H9 (cell line): ENCODE results near the gene GHR. TPM values are rescaled to one million over a fixed set of nuclear protein-coding genes. Genes with fewer than 3 reads are reported as not detected.

Source experiments
- DNase-seq: peaks from one replicate; pipeline ENCODE4 v3.0.0-alpha.2; 2017
- H2AFZ ChIP-seq: one replicate; pipeline ENCODE4 v1.6.1; 2013; ENCODE audit warnings: mild to moderate bottlenecking, low read length, control low read depth, moderate library complexity
- H2AK5ac ChIP-seq: 2 replicates; pipeline ENCODE4 v1.6.1; 2013; ENCODE audit warnings: low read length, control low read depth, mixed read lengths; ENCODE audit not compliant: insufficient read length
- H2BK120ac ChIP-seq: one replicate; pipeline ENCODE4 v1.6.1; 2013; ENCODE audit warnings: low read depth, mild to moderate bottlenecking, low read length, control low read depth, inconsistent platforms; ENCODE audit not compliant: poor library complexity, severe bottlenecking
- H2BK12ac ChIP-seq: 2 replicates; pipeline ENCODE4 v1.6.1; 2013; ENCODE audit warnings: low read length, control low read depth, mixed read lengths, low read depth; ENCODE audit not compliant: insufficient read length
- H2BK15ac ChIP-seq: 2 replicates; pipeline ENCODE4 v1.6.1; 2013; ENCODE audit warnings: low read depth, low read length, control low read depth
- H2BK20ac ChIP-seq: one replicate; pipeline ENCODE4 v1.6.1; 2013; ENCODE audit warnings: low read depth, mild to moderate bottlenecking, low read length, control low read depth, inconsistent platforms; ENCODE audit not compliant: poor library complexity, severe bottlenecking
- H2BK5ac ChIP-seq: 2 replicates; pipeline ENCODE4 v1.6.1; 2013; ENCODE audit warnings: low read length, control low read depth, mixed read lengths; ENCODE audit not compliant: insufficient read length
- H3K14ac ChIP-seq: 2 replicates; pipeline ENCODE4 v1.6.1; 2013; ENCODE audit warnings: low read length, control low read depth; ENCODE audit not compliant: insufficient read depth
- H3K18ac ChIP-seq: 2 replicates; pipeline ENCODE4 v1.6.1; 2013; ENCODE audit warnings: low read depth, mild to moderate bottlenecking, mixed read lengths, low read length, control low read depth; ENCODE audit not compliant: insufficient read length
- H3K23ac ChIP-seq: 2 replicates; pipeline ENCODE4 v1.6.1; 2013; ENCODE audit warnings: low read length, control low read depth, mixed read lengths, low read depth; ENCODE audit not compliant: insufficient read length
- H3K23me2 ChIP-seq: 2 replicates; pipeline ENCODE4 v1.6.1; 2013; ENCODE audit warnings: low read depth, mild to moderate bottlenecking, mixed read lengths, low read length, control low read depth; ENCODE audit not compliant: insufficient read length, poor library complexity, severe bottlenecking
- H3K27ac ChIP-seq: 2 replicates; pipeline ENCODE4 v1.5.1; 2013; ENCODE audit warnings: low read length, control low read depth, mixed read lengths, low read depth; ENCODE audit not compliant: insufficient read length
- H3K27me3 ChIP-seq: 2 replicates; pipeline ENCODE4 v1.6.1; 2013; ENCODE audit warnings: low read length, control low read depth, inconsistent platforms; ENCODE audit not compliant: insufficient read depth
- H3K4ac ChIP-seq: 2 replicates; pipeline ENCODE4 v1.6.1; 2013; ENCODE audit warnings: low read depth, mild to moderate bottlenecking, control low read depth, inconsistent platforms, low read length, moderate library complexity
- H3K4me1 ChIP-seq: 2 replicates; pipeline ENCODE4 v1.6.1; 2013; ENCODE audit warnings: low read length, control low read depth, inconsistent platforms; ENCODE audit not compliant: insufficient read depth
- H3K4me2 ChIP-seq: 2 replicates; pipeline ENCODE4 v1.6.1; 2013; ENCODE audit warnings: low read length, control low read depth, mixed read lengths; ENCODE audit not compliant: insufficient read length, insufficient read depth
- H3K56ac ChIP-seq: 2 replicates; pipeline ENCODE4 v1.6.1; 2013; ENCODE audit warnings: low read depth, mild to moderate bottlenecking, mixed read lengths, low read length, control low read depth; ENCODE audit not compliant: insufficient read length
- H3K79me1 ChIP-seq: 2 replicates; pipeline ENCODE4 v1.6.1; 2013; ENCODE audit warnings: low read depth, mild to moderate bottlenecking, moderate library complexity, low read length, control low read depth, inconsistent platforms; ENCODE audit not compliant: insufficient read depth, poor library complexity, severe bottlenecking
- H3K79me2 ChIP-seq: 2 replicates; pipeline ENCODE4 v1.6.1; 2013; ENCODE audit warnings: low read length, control low read depth, inconsistent platforms; ENCODE audit not compliant: insufficient read depth
- H3K9ac ChIP-seq: 2 replicates; pipeline ENCODE4 v1.6.1; 2013; ENCODE audit warnings: low read length, control low read depth, mixed read lengths; ENCODE audit not compliant: insufficient read length; ENCODE audit errors: extremely low read depth
- H3K9me3 ChIP-seq: one replicate; pipeline ENCODE4 v1.6.1; 2013; ENCODE audit warnings: low read depth, low read length, inconsistent platforms; ENCODE audit not compliant: control insufficient read depth
- H3T11ph ChIP-seq: one replicate; pipeline ENCODE4 v1.6.1; 2013; ENCODE audit warnings: mild to moderate bottlenecking, low read length, control low read depth, inconsistent platforms
- H4K20me1 ChIP-seq: one replicate; pipeline ENCODE4 v1.6.1; 2013; ENCODE audit not compliant: control insufficient read depth, insufficient read length, insufficient read depth
- H4K5ac ChIP-seq: 2 replicates; pipeline ENCODE4 v1.6.1; 2013; ENCODE audit warnings: low read depth, mild to moderate bottlenecking, mixed read lengths, low read length, control low read depth; ENCODE audit not compliant: insufficient read length
- H4K8ac ChIP-seq: replicated peaks from 2 replicates; pipeline ENCODE4 v1.6.1; 2013; ENCODE audit warnings: low read length, control low read depth, mixed read lengths, low read depth; ENCODE audit not compliant: insufficient read length
- H4K91ac ChIP-seq: 2 replicates; pipeline ENCODE4 v1.6.1; 2013; ENCODE audit warnings: low read depth, mild to moderate bottlenecking, moderate library complexity, mixed read lengths, low read length, control low read depth; ENCODE audit not compliant: insufficient read length
- H3K27ac Mint-ChIP-seq, 3 experiments: 2 replicates in 2 of 3; 3 replicates in 1 of 3; pipeline ENCODE4 v1.8.0; 2020 to 2021; ENCODE audit warnings: mixed read lengths in 3 of 3, mild to moderate bottlenecking in 1 of 3, moderate library complexity in 1 of 3
- H3K27me3 Mint-ChIP-seq: 2 replicates; pipeline ENCODE4 v1.8.0; 2021; ENCODE audit warnings: low read depth, mild to moderate bottlenecking, moderate library complexity, mixed read lengths
- H3K36me3 Mint-ChIP-seq, 3 experiments: 2 replicates in 2 of 3; 3 replicates in 1 of 3; pipeline ENCODE4 v1.8.0; 2020 to 2021; ENCODE audit warnings: low read depth in 3 of 3, mixed read lengths in 3 of 3; ENCODE audit not compliant: insufficient read depth in 1 of 3
- H3K4me1 Mint-ChIP-seq, 2 experiments: 2 replicates each; pipeline ENCODE4 v1.8.0; 2020; ENCODE audit warnings: mixed read lengths in 2 of 2
- H3K4me3 Mint-ChIP-seq, 2 experiments: 2 replicates in 1 of 2; 3 replicates in 1 of 2; pipeline ENCODE4 v1.8.0; 2020 to 2021; ENCODE audit warnings: mild to moderate bottlenecking in 2 of 2, mixed read lengths in 2 of 2, moderate library complexity in 1 of 2
- H3K9me3 Mint-ChIP-seq, 2 experiments: 2 replicates in 1 of 2; 3 replicates in 1 of 2; pipeline ENCODE4 v1.8.0; 2020; ENCODE audit warnings: mild to moderate bottlenecking in 2 of 2, mixed read lengths in 2 of 2, moderate library complexity in 1 of 2
- CTCF ChIP-seq: fragments of 200-600 bp; sonication (generic); conservative IDR thresholded peaks from 3 replicates; pipeline ENCODE4 v1.8.0; 2021; ENCODE audit warnings: antibody characterized with exemption, mild to moderate bottlenecking
- WGBS: extraction: QIAGEN DNeasy Blood & Tissue Kit; methylation state at CpG from one replicate; pipeline ENCODE4 v1.1.7; 2013; ENCODE audit warnings: missing lambda C conversion rate, low lambda C conversion rate, mixed read lengths; ENCODE audit not compliant: insufficient read length; ENCODE audit errors: extremely low coverage; 5-methylcytosine and 5-hydroxymethylcytosine counted together
- total RNA-seq: library from RNA; stranded (reverse); gene quantifications from 2 replicates; pipeline ENCODE4 v1.2.1, GENCODE V29; 2021

GHR gene
- total RNA-seq, 1 experiment from 2014 or later: 0.20 TPM

GRCh38 chr5:42555010-42555409 lies 131.8 kb downstream of the GHR start:
- H3K56ac ChIP-seq: no peak overlapping the region
- Mint-ChIP-seq H3K4me1 (peaks cover 5 to 6% of the 10 kb centered on the region in 2 experiments), H3K36me3 (no peaks in the 10 kb centered on the region), H3K9me3 (no peaks in the 10 kb centered on the region), H3K4me3 (no peak overlapping the region), H3K27ac (no peak overlapping the region), H3K27me3 (no peaks in the 10 kb centered on the region)
- no peak overlapping the region for H3K23ac ChIP-seq
- no peak overlapping the region for H4K5ac ChIP-seq
- no peaks in the 10 kb centered on the region for H4K20me1 ChIP-seq
- no peak overlapping the region for H2BK15ac ChIP-seq
- no peaks in the 10 kb centered on the region for H3K23me2 ChIP-seq
- TF ChIP-seq CTCF: no peak
- H3K18ac ChIP-seq: no peak overlapping the region
- no peaks in the 10 kb centered on the region for H3K4me1 ChIP-seq
- H2BK20ac ChIP-seq: no peak overlapping the region
- H3K79me2 ChIP-seq: no peaks in the 10 kb centered on the region
- H3K9ac ChIP-seq: no peak overlapping the region
- no peaks in the 10 kb centered on the region for H3K79me1 ChIP-seq
- H3K14ac ChIP-seq: no peak overlapping the region
- no peak overlapping the region for H2BK12ac ChIP-seq
- no CpG with 5 or more reads among the region's 1 CpG for WGBS
- H2BK5ac ChIP-seq: no peak overlapping the region
- no peak overlapping the region for H3K4ac ChIP-seq
- no peak overlapping the region for H3K4me2 ChIP-seq
- no peaks in the 10 kb centered on the region for H3K9me3 ChIP-seq
- H3K27ac ChIP-seq: no peak overlapping the region
- DNase-seq: no peak
- H4K91ac ChIP-seq: no peak overlapping the region
- H2AK5ac ChIP-seq: no peak overlapping the region
- H3K27me3 ChIP-seq: no peaks in the 10 kb centered on the region
- H2AFZ ChIP-seq: no peak overlapping the region
- H4K8ac ChIP-seq: no peak overlapping the region
- H2BK120ac ChIP-seq: no peak overlapping the region
- no peak overlapping the region for H3T11ph ChIP-seq
